GM19025 (cell line): Measurements from ENCODE around the gene CLEC20A.

Source experiments
- ATAC-seq: cut with Tn5 transposase; IDR thresholded peaks from one replicate; pipeline ENCODE4 v1.9.1; 2021; ENCODE audit warnings: mild to moderate bottlenecking, low read depth, moderate library complexity; ENCODE audit not compliant: unreplicated experiment

CLEC20A gene

DNA sequence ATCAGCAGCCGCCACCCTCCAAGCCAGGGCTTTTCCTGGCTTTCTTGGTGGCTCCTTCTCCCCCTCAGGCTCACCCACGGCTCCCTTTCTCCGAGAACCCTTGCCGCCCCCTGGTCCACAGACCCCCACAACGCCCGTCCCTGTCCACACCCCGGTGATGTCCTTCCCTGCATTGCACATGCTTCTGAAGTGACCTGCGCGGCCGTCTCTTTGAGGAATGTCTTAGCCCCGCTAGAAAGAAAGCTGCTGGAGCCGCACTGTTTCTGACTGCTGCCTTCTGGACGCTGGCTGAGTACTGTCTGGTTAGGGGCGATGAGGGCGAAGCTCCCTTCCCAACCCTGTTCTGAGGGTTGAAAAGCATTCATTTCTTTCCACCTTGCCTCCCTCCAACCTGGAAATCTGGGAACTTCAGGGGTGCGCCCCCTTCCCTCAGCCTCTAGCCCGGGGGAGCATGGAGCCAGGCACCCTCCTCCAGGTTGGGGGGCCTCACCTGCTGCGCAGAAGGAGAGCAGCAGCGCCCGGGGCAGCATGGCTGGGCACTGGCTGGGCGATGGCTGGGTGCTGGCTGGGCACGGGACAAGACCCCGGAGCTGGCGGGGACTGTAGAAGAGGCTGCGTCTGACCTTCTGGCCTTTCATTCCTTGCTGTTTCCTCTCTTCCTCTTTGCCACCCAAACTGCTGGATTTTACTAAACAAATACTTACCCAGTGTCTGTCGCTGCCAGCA lies at the start of gene CLEC20A:
Gene CLEC20A (minus strand): TSS at position 555 of the 726 bp plus-strand sequence. CDS start 25 bp downstream, at position 530.
- ATAC-seq: no peak

- ATAC-seq: no peak
These were observed 47.8 kb upstream of the CLEC20A start for GRCh38 chr1:178544531-178544930.

- peak; percentile 41 for ATAC-seq
These were observed 46.5 kb upstream of the CLEC20A start for GRCh38 chr1:178543290-178543607.

- ATAC-seq: peak; percentile 65
These were observed 46.0 kb upstream of the CLEC20A start for GRCh38 chr1:178542554-178543289.

- ATAC-seq: peak; percentile 35
These were observed 45.2 kb upstream of the CLEC20A start for GRCh38 chr1:178541829-178542553.

DNA sequence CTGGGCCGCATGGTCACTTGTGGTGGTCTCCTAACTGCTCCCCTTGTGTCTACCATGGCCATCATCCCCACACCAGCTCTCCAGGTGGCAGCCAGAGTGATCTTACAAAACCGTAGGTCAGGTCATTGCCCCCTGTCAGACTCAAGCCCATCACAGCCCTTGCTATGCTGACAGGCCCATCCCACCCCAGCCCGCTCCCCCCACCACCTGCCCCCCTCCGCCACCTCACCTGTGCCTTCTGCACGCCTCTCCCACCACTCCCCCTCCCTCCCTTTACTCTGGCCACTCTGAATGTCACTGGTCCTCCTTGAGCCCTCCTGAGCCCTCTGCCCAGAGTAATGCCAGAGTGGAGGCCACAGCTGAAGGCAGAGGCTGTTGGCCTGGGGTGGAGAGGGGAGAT lies 44.6 kb upstream of the CLEC20A start:
- ATAC-seq: no peak

GRCh38 chr1:178540646-178541045 lies 43.9 kb upstream of the CLEC20A start:
- ATAC-seq: no peak

DNA sequence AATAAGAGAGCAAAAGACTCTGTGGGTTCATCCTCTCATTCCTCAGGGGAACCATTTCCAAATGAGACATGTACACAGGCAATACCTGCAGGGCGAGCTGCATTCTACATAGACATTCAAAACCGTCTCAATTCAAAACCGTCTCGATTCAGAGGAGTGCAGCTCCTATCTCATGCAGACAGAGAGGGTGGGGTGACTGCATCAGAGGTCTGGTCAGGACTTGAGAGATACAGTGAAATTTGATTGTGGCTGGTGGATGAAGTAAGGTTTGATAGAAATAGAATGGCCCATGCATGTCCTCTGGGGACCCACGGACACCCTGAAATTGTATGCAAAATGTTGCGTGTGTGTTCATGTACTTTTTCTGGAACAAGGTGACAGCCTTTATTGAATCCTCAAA lies 43.4 kb upstream of the CLEC20A start:
- no peak for ATAC-seq

DNA sequence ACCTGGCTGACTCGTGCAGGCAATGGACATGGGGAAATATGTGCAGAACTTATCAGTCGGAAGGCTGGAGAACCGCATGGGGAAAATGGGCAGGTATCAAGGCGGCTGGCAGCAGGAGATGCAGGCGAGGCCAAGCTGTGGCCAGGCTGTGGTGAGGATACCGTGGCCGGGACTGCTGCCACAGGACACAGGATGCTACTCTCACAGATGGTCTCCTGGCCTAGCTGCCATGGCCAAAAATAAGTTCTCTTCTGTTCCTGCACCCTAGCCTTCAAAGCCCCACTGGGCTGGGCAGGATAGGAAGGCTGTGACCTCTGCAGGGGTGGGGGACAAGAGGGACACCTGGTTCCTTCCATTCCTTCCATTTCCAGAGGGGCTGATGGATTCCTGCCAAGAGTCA lies 42.5 kb upstream of the CLEC20A start:
- no peak for ATAC-seq

- ATAC-seq: no peak
These were observed 41.6 kb upstream of the CLEC20A start for GRCh38 chr1:178538192-178538916.

- no peak for ATAC-seq
These were observed 40.8 kb upstream of the CLEC20A start for GRCh38 chr1:178537382-178538090.

DNA sequence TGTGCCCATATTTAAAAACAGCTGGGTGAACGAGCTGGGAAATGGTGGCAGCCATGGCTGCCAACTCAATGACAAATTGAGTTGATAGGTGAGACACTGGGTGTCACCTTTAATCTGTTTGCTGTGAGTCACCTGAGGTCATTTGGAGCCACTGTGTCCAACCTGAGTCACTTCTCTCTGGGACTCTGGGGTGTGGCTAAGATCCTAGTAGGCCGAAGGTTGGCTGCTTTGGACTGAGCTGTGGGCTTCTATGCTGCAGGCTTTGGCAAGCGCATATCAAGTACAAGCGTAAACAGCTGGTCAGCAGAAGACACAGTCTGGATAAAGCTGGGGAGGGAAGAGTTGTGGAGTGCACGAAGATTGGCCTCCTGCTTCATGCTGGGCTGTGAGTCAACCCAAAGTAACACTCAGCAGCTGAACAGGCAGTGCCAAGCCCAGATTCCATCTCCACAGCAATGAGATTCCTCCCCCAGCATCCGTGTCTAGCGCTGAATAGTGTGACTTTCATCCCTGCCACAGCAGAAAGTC lies 40.1 kb upstream of the CLEC20A start:
- ATAC-seq: no peak

DNA sequence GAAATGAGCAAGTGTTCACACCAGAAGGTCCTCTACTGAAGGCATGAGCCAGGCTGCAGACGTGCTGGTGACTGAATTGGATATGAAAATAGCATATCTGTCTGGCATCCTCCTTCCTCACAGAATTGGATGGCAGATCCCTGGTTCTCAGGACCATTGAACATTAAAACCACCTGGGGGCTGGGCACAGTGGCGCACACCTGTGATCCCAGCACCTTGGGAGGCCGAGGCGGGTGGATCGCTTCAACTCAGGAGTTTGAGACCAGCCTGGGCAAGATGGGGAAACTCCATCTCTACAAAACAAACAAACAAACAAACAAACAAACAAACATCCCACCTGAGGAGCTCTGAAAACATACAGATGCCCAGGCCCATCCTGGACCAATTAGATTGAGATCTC lies 39.6 kb upstream of the CLEC20A start:
- ATAC-seq: no peak

- no peak for ATAC-seq
These were observed 37.5 kb upstream of the CLEC20A start for GRCh38 chr1:178534137-178534868.

DNA sequence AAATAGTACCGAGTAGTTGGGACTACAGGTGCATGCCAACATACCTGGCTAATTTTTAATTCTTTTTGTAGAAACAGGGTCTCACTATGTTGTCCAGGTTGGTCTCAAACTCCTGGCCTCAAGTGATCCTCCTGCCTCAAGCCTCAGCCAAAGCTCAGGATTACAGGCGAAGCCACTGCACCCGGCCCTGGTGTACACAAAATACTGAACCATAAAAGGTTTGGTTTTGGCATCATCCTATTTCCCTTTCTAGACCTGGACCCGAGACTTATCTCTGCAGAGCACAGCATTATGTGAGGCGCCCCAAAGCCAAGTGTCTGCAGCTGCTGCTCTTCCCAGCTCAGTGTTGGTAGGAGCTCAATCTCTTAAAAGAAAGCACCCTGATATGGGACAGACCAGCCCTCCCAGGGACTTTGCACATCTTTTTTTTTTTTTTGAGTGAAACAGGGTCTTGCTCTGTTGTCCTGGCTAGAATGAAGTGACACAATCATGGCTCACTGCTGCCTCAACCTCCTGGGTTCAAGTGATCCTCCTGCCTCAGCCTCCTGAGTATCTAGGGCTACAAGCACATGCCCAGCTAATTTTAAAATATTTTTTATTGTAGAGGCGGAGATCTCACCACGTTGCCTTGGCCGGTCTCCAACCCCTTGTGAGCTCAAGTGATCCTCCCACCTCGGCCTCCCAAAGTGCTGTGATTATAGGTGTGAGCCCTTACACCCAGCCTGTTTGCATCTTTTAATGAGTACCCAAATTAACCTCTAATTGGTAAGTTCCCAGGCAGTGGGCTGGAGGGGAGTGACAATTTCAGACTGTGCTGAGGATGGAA lies 36.6 kb upstream of the CLEC20A start:
- ATAC-seq: no peak

GRCh38 chr1:178532392-178532791 lies 35.6 kb upstream of the CLEC20A start:
- peak; percentile 70 for ATAC-seq

GRCh38 chr1:178531887-178532286 lies 35.1 kb upstream of the CLEC20A start:
- no peak for ATAC-seq

DNA sequence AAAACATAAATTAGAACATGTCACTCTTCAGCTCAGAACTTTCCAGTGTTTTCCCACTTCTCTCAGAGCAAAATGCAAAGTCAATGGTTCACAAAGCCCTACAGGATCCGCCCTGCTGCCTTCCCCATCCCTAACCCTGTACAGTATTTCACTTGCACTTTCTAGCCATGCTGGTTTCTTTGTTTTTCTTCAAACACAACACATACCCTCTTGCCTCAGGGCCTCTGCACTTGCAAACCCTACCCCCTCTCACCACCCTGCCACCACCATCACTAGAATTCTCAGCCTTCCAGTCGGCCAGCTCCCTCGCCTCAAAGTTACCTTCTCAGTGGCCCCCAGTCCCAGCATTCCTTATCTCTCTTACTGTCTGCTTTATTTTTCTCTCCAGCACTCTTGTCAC lies 33.7 kb upstream of the CLEC20A start:
- no peak for ATAC-seq

DNA sequence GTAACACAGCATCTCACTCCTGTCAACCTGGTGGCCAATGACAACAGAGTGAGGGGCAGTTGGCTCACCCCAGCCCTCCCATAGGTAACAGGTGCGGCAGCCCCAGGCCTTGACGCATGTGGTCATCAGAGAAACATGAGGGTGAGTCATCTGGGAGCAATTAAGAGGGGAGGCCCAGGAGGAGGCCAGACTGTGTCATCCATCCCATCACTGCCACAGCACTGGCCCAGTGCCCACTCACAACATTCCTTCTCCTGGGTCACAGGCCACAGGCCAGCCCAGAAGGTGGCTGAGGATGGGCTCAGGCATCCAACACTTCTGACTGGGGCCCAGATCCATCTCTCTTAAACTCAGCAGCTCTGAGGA lies 33.3 kb upstream of the CLEC20A start:
- no peak for ATAC-seq
